Upper lobe of left lung (tissue), 6 donors: ENCODE results near the gene XYLT1. TPM values are rescaled to one million over a fixed set of nuclear protein-coding genes. Genes with fewer than 3 reads are reported as not detected.

Source experiments
- ATAC-seq, 2 donors: fragments of 200-7000 bp; cut with Tn5 transposase; one replicate each; pipeline ENCODE4 v1.9.1; 2022; ENCODE audit warnings: mild to moderate bottlenecking in 2 of 2, moderate library complexity in 2 of 2; ENCODE audit not compliant: low FRiP score in 2 of 2
- DNase-seq, 2 donors: peaks; one replicate each; pipeline ENCODE4 v3.0.0-alpha.2; 2019 to 2020
- H3K27ac ChIP-seq, 4 donors: fragments of 200-600 bp; sonication (generic); one replicate each; pipeline ENCODE4 v1.5.1; 2016 to 2019
- H3K27me3 ChIP-seq, 4 donors: fragments of 200-600 bp; sonication (generic); one replicate each; pipeline ENCODE4 v1.5.1; 2017 to 2019
- H3K36me3 ChIP-seq, 4 donors: fragments of 200-600 bp; sonication (generic); one replicate each; pipeline ENCODE4 v1.5.1; 2016 to 2019
- H3K4me1 ChIP-seq, 4 donors: fragments of 200-600 bp; sonication (generic); one replicate each; pipeline ENCODE4 v1.5.1; 2018 to 2019
- H3K4me3 ChIP-seq, 4 donors: fragments of 200-600 bp; sonication (generic); one replicate each; pipeline ENCODE4 v1.5.1; 2017 to 2019; ENCODE audit warnings: mild to moderate bottlenecking in 2 of 4, moderate library complexity in 1 of 4
- H3K9me3 ChIP-seq, 4 donors: fragments of 200-600 bp; sonication (generic); one replicate each; pipeline ENCODE4 v1.5.1; 2018 to 2019
- CTCF ChIP-seq, 6 experiments: fragments of 450-650 bp in 4 of 6; fragments of 200-600 bp in 2 of 6; sonication (generic) in 2 of 6; IDR thresholded peaks; one replicate each; pipeline ENCODE4 v1.5.1; 2016 to 2019; ENCODE audit warnings: antibody characterized with exemption in 6 of 6
- EP300 ChIP-seq, 4 donors: sonication (generic); formaldehyde crosslinking; IDR thresholded peaks; one replicate each; pipeline ENCODE4 v1.5.1; 2017; ENCODE audit warnings: antibody characterized with exemption in 4 of 4, control low read depth in 2 of 4
- POLR2A ChIP-seq, 4 donors: fragments of 450-650 bp; IDR thresholded peaks; one replicate each; pipeline ENCODE4 v1.5.1; 2016 to 2017; ENCODE audit warnings: antibody characterized with exemption in 4 of 4, mild to moderate bottlenecking in 2 of 4
- POLR2AphosphoS5 ChIP-seq, 2 donors: sonication (generic); formaldehyde crosslinking; IDR thresholded peaks; one replicate each; pipeline ENCODE4 v1.5.1; 2017; ENCODE audit warnings: antibody characterized with exemption in 2 of 2
- WGBS, 2 donors: methylation state at CpG; one replicate each; pipeline ENCODE4 v1.1.5; 2017 to 2018; 5-methylcytosine and 5-hydroxymethylcytosine counted together
- total RNA-seq, 6 donors: library from RNA; depleted of rRNA in 4 of 6; stranded (reverse); fragments of >200 nt in 4 of 6; gene quantifications; one replicate each; pipeline versions ENCODE4 v1.1.0 to v1.2.1, GENCODE V29; 2016 to 2021
- donor health status: DM: no; HTN: no; CAD: no; lungs with moderate emphysema.
- donor health status: DM: no; HTN: yes; CAD: no; lungs with severe emphysema.

Gene XYLT1
- total RNA-seq, 6 donors from 2014 or later: 3.0 to 26.2 (median 6.8) TPM

DNA sequence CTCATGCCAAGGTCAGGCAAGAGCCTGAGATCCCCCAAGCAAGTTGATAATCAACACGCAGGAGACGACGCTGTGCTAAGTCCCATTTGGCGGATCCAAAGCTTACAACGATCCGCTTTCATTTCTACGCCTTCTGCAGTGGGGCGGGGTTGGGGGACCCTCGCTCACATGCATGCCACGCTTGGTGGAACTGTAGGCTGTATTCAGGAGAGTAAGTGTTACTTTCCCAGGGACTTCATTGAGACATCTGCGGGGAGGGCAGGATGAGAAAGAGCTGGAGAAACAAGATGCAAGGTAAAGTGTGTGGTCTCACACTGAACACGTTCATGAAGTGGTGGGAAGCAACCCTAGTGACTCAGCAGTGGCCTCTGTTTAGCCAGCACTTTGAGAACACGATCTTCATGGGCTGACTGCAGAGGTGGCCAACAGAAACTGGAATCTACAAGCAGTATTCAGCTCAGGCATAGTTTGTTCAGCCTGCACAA, 100.5 kb downstream of the XYLT1 start:
- no peak for TF ChIP-seq CTCF (IDR thresholded peaks at IDR 0.05)
- TF ChIP-seq EP300 (IDR thresholded peaks at IDR 0.05): no peak
- TF ChIP-seq POLR2A (IDR thresholded peaks at IDR 0.05): no peak
- no peak for TF ChIP-seq POLR2AphosphoS5 (IDR thresholded peaks at IDR 0.05)
- H3K36me3 ChIP-seq: no peaks in the 10 kb centered on the region
- H3K9me3 ChIP-seq: no peaks in the 10 kb centered on the region
- peaks cover 16 to 46% (median 29%) of the 10 kb centered on the region in 4 donors for H3K4me1 ChIP-seq
- DNase-seq (no peak), ATAC-seq (peak in 1 of 2 donors; percentile 33)
- H3K27ac ChIP-seq: peak overlapping the region; percentile 66 to 81 (median 73)
- 78 to 85% methylated on average over 12 to 13 of the region's 13 CpGs for WGBS, 2 donors
- no peak overlapping the region for H3K4me3 ChIP-seq
- no peaks in the 10 kb centered on the region for H3K27me3 ChIP-seq

DNA sequence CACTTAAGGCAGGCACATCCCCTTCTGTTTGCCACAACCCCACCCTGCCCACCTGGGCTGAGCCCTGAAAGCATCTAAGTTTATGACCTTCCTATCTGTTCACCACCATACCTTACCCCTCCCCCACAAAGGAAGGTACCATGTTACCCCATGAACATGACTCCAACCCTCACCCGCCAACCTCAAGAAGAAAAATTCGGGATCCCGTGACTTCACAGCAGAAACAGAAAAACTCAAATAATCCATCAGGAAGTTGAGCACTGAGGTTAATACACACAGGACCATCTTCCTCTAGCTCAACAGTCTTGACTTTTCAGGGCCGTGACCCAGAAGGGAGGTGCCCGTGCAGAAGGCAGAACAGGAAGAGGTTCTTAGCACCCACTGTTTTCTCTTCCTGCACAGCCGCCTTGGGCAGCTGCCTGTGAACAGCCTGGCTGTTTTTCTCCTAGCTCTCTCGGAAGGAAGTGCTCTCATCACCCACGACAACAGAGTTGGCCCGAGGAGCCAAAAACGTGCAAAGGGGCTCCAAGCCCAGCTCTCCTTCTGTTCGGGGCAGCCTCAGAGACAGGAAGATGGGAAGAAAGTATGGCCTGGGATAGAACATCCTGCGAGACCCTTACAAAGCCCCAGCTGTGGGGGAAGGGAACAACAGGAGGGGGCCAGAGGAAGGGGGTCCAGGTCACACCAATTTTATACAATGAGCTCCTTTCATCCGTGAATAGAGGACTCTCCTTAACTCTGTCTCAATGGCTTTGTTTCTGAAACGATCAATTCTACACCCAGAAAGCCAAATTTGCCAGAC, 101.1 kb downstream of the XYLT1 start:
- H3K4me3 ChIP-seq: peak overlapping the region in 1 of 4 donors; percentile 15
- TF ChIP-seq CTCF (IDR thresholded peaks at IDR 0.05): no peak
- TF ChIP-seq POLR2AphosphoS5 (IDR thresholded peaks at IDR 0.05): peak; percentile 61 to 69
- peak in 1 of 4 donors; percentile 39 for TF ChIP-seq POLR2A (IDR thresholded peaks at IDR 0.05)
- TF ChIP-seq EP300 (IDR thresholded peaks at IDR 0.05): peak in 2 of 4 donors; percentile 27 to 32

GRCh38 chr16:17368951-17369350, 101.8 kb downstream of the XYLT1 start:
- Histone ChIP-seq H3K27ac (peak overlapping the region in 3 of 4 donors; percentile 70 to 81 (median 76)), H3K4me3 (peak overlapping the region in 1 of 4 donors; percentile 15), H3K27me3 (no peaks in the 10 kb centered on the region), H3K9me3 (no peaks in the 10 kb centered on the region), H3K4me1 (peaks cover 29 to 55% (median 40%) of the 10 kb centered on the region in 4 donors), H3K36me3 (no peaks in the 10 kb centered on the region)
- DNase-seq (no peak), ATAC-seq (no peak)
- TF ChIP-seq POLR2AphosphoS5 (IDR thresholded peaks at IDR 0.05) (no peak), POLR2A (IDR thresholded peaks at IDR 0.05) (no peak), CTCF (IDR thresholded peaks at IDR 0.05) (no peak), EP300 (IDR thresholded peaks at IDR 0.05) (no peak)
- 70 to 71% methylated on average over 5 of the region's 5 CpGs for WGBS, 2 donors

More for the DNA sequence above, 101.1 kb downstream of the XYLT1 start:
- Histone ChIP-seq H3K9me3 (no peaks in the 10 kb centered on the region), H3K36me3 (no peaks in the 10 kb centered on the region), H3K4me1 (peaks cover 22 to 53% (median 35%) of the 10 kb centered on the region in 4 donors), H3K27me3 (no peaks in the 10 kb centered on the region), H3K27ac (peak overlapping the region; percentile 66 to 81 (median 73))
- ATAC-seq (peak; percentile 78 to 81), DNase-seq (peak in 1 of 2 donors; percentile 81)
- 27 to 40% methylated on average over 11 to 14 of the region's 14 CpGs for WGBS, 2 donors

GRCh38 chr16:17368446-17368845, 102.3 kb downstream of the XYLT1 start:
- no peak for DNase-seq

More at GRCh38 chr16:17368446-17368845, 102.3 kb downstream of the XYLT1 start:
- Histone ChIP-seq H3K9me3 (no peaks in the 10 kb centered on the region), H3K4me1 (peaks cover 29 to 55% (median 40%) of the 10 kb centered on the region in 4 donors), H3K27me3 (no peaks in the 10 kb centered on the region), H3K27ac (peak overlapping the region in 2 of 4 donors; percentile 6 to 76), H3K36me3 (no peaks in the 10 kb centered on the region), H3K4me3 (no peak overlapping the region)
- 62 to 72% methylated on average over 3 of the region's 3 CpGs for WGBS, 2 donors
- ATAC-seq: no peak
- TF ChIP-seq POLR2AphosphoS5 (IDR thresholded peaks at IDR 0.05) (no peak), CTCF (IDR thresholded peaks at IDR 0.05) (no peak), POLR2A (IDR thresholded peaks at IDR 0.05) (no peak), EP300 (IDR thresholded peaks at IDR 0.05) (no peak)
